CD14-positive monocyte (primary cell): Measurements from ENCODE around the gene SRPRB. TPM values are rescaled to one million over a fixed set of nuclear protein-coding genes. Genes with fewer than 3 reads are reported as not detected.
"Not testable (repeated sequence)": the region's sequence is repeated elsewhere in the genome, so short reads cannot be mapped to it uniquely, and the experiment has no call there.

Source experiments
- DNase-seq, 3 donors: peaks; one replicate each; pipeline ENCODE4 v3.0.0-alpha.2; 2011 to 2022
- H2AFZ ChIP-seq: 2 replicates; pipeline ENCODE4 v1.6.0; 2012; ENCODE audit warnings: mild to moderate bottlenecking, low read depth, low read length, inconsistent platforms; ENCODE audit not compliant: insufficient read depth, poor library complexity, severe bottlenecking
- H3K27ac ChIP-seq, 2 donors: 1 replicate in 1 of 2; 2 replicates in 1 of 2; pipeline ENCODE4 v1.5.1; 2012 to 2013; ENCODE audit warnings: low read length in 2 of 2, control low read depth in 1 of 2, inconsistent platforms in 1 of 2, low read depth in 1 of 2, mild to moderate bottlenecking in 1 of 2
- H3K27me3 ChIP-seq, 2 donors: one replicate each; pipeline versions ENCODE4 v1.6.0 to v1.6.1; 2011 to 2013; ENCODE audit warnings: low read length in 2 of 2; ENCODE audit not compliant: control insufficient read depth in 2 of 2, insufficient read depth in 2 of 2
- H3K36me3 ChIP-seq, 2 donors: replicated peaks in 1 of 2; 1 replicate in 1 of 2; 2 replicates in 1 of 2; pipeline versions ENCODE4 v1.5.1 to v1.6.1; 2012 to 2013; ENCODE audit warnings: low read length in 2 of 2, control low read depth in 1 of 2, inconsistent platforms in 1 of 2, mild to moderate bottlenecking in 1 of 2; ENCODE audit not compliant: insufficient read depth in 2 of 2, control insufficient read depth in 1 of 2
- H3K4me1 ChIP-seq, 2 donors: 1 replicate in 1 of 2; 2 replicates in 1 of 2; pipeline versions ENCODE4 v1.5.1 to v1.6.1; 2012 to 2013; ENCODE audit warnings: low read length in 2 of 2, control low read depth in 1 of 2, inconsistent platforms in 1 of 2, mild to moderate bottlenecking in 1 of 2, moderate library complexity in 1 of 2; ENCODE audit not compliant: insufficient read depth in 2 of 2, control insufficient read depth in 1 of 2
- H3K4me2 ChIP-seq: replicated peaks from 2 replicates; pipeline ENCODE3; 2012; ENCODE audit warnings: low read length, moderate library complexity, mild to moderate bottlenecking; ENCODE audit not compliant: poor library complexity, severe bottlenecking; ENCODE audit errors: extremely low read depth
- H3K4me3 ChIP-seq, 3 experiments: fragments of 200-600 bp in 1 of 3; sonication (generic) in 1 of 3; replicated peaks in 1 of 3; 1 replicate in 2 of 3; 2 replicates in 1 of 3; pipeline ENCODE4 v1.5.1; 2011 to 2013; ENCODE audit warnings: low read length in 3 of 3, mild to moderate bottlenecking in 3 of 3, control low read depth in 2 of 3, low read depth in 2 of 3, inconsistent platforms in 1 of 3, moderate library complexity in 1 of 3
- H3K79me2 ChIP-seq: 2 replicates; pipeline ENCODE4 v1.6.0; 2012; ENCODE audit warnings: mild to moderate bottlenecking, control low read depth, inconsistent platforms, low read length, moderate library complexity; ENCODE audit not compliant: insufficient read depth
- H3K9ac ChIP-seq: 2 replicates; pipeline ENCODE4 v1.6.0; 2017; ENCODE audit warnings: low read length, mild to moderate bottlenecking; ENCODE audit not compliant: insufficient read depth, poor library complexity, severe bottlenecking
- H3K9me3 ChIP-seq, 2 donors: replicated peaks in 1 of 2; 1 replicate in 1 of 2; 2 replicates in 1 of 2; pipeline versions ENCODE4 v1.5.1 to v1.6.1; 2012 to 2013; ENCODE audit warnings: low read length in 2 of 2, control low read depth in 1 of 2; ENCODE audit not compliant: control insufficient read depth in 1 of 2, insufficient read depth in 1 of 2
- H4K20me1 ChIP-seq: 2 replicates; pipeline ENCODE4 v1.6.0; 2012; ENCODE audit warnings: mild to moderate bottlenecking, low read length, control low read depth, moderate library complexity; ENCODE audit not compliant: insufficient read depth
- H3K27ac Mint-ChIP-seq, 7 donors: one replicate each; pipeline ENCODE4 v1.8.0; 2020; ENCODE audit warnings: mild to moderate bottlenecking in 7 of 7, mixed read lengths in 7 of 7, moderate library complexity in 6 of 7, inconsistent platforms in 2 of 7
- H3K27me3 Mint-ChIP-seq, 3 donors: one replicate each; pipeline ENCODE4 v1.8.0; 2021 to 2022; ENCODE audit warnings: low read depth in 3 of 3, mild to moderate bottlenecking in 3 of 3, mixed read lengths in 3 of 3, moderate library complexity in 3 of 3, inconsistent platforms in 1 of 3
- H3K36me3 Mint-ChIP-seq, 2 donors: one replicate each; pipeline ENCODE4 v1.8.0; 2020; ENCODE audit warnings: mixed read lengths in 2 of 2, inconsistent platforms in 1 of 2, mild to moderate bottlenecking in 1 of 2
- H3K4me1 Mint-ChIP-seq: one replicate; pipeline ENCODE4 v1.8.0; 2020; ENCODE audit warnings: mild to moderate bottlenecking, mixed read lengths
- H3K4me3 Mint-ChIP-seq, 2 donors: one replicate each; pipeline ENCODE4 v1.8.0; 2020; ENCODE audit warnings: mild to moderate bottlenecking in 2 of 2, mixed read lengths in 2 of 2, moderate library complexity in 1 of 2
- H3K9me3 Mint-ChIP-seq, 7 donors: one replicate each; pipeline ENCODE4 v1.8.0; 2020 to 2022; ENCODE audit warnings: mixed read lengths in 7 of 7, mild to moderate bottlenecking in 6 of 7, moderate library complexity in 6 of 7, inconsistent platforms in 2 of 7
- WGBS: methylation state at CpG from one replicate; pipeline ENCODE4 v1.1.5; 2013; ENCODE audit warnings: missing lambda C conversion rate; ENCODE audit not compliant: insufficient coverage; 5-methylcytosine and 5-hydroxymethylcytosine counted together
- intact Hi-C, 2 donors: fragments of 100-400 bp; cut with micrococcal nuclease; formaldehyde crosslinking; loops; one replicate each; pipeline versions ENCODE4 v1.15.0 to v1.15.1; 2023
- polyA plus RNA-seq, 3 donors: library from polyadenylated mRNA; depleted of rRNA in 1 of 3; unstranded in 2 of 3; stranded (reverse) in 1 of 3; fragments of 300-500 nt in 2 of 3; fragments of >200 nt in 1 of 3; fragmentation: Illumina TruSeq in 2 of 3; gene quantifications; 1 replicate in 2 of 3; 2 replicates in 1 of 3; pipeline ENCODE4 v1.2.3, GENCODE V29; 2012 to 2021
- TF ChIP-seq, protein P1 (sequence below): fragments of 200-600 bp; IDR thresholded peaks from one replicate; pipeline ENCODE4 v1.8.0; 2022; ENCODE audit warnings: antibody characterized with exemption, mild to moderate bottlenecking

Gene SRPRB
- polyA plus RNA-seq, 3 donors: 6.1 to 30.6 (median 29.9) TPM

DNA sequence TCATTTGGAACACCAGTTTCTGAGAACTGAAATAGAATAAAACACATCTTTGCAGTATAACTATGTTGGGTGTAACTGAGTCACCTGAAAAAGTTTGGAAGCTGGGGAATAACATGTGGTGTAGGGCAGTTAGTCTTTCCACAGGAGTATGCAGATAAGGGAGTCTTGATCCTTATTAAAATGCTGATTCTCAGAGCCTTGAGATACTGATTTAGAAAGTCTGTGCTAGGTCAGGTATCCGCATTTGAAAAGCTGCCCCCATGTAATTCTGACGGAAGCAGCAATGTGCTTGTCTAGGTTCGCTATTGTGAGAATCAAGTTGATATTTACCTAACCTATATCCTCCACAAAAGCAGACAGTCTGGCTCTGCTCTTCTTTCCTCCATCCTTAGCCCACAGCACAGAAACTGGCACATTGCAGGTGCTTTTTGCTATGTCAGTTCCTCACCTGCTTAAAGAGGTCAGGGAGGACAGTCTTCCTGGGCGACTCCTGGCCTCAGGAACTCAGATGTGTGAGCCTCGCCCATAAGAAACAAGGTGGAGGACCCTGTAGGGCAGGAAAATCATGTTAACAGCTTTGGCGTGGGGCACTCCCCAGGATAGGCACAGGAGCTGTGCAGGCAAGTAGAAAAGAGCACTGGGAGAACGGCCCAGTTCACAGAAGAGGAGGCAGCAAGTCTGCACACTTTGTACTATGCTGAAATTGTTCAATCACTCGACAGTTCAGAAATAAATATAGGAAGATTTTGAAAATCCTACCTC, 27.6 kb upstream of the SRPRB start:
- Histone ChIP-seq H3K27ac (no peak overlapping the region), H3K27me3 (no peaks in the 10 kb centered on the region), H3K79me2 (no peaks in the 10 kb centered on the region), H3K36me3 (no peaks in the 10 kb centered on the region), H3K4me2 (no peak overlapping the region), H3K4me3 (no peak overlapping the region), H4K20me1 (no peaks in the 10 kb centered on the region), H2AFZ (no peak overlapping the region), H3K9ac (no peak overlapping the region), H3K4me1 (no peaks in the 10 kb centered on the region), H3K9me3 (peaks cover 0 to 2% of the 10 kb centered on the region in 2 donors)
- H3K27me3 Mint-ChIP-seq: peaks cover 7 to 11% (median 10%) of the 10 kb centered on the region in 3 donors
- intact Hi-C loops: no loop called here
- TF ChIP-seq, protein P1, sequence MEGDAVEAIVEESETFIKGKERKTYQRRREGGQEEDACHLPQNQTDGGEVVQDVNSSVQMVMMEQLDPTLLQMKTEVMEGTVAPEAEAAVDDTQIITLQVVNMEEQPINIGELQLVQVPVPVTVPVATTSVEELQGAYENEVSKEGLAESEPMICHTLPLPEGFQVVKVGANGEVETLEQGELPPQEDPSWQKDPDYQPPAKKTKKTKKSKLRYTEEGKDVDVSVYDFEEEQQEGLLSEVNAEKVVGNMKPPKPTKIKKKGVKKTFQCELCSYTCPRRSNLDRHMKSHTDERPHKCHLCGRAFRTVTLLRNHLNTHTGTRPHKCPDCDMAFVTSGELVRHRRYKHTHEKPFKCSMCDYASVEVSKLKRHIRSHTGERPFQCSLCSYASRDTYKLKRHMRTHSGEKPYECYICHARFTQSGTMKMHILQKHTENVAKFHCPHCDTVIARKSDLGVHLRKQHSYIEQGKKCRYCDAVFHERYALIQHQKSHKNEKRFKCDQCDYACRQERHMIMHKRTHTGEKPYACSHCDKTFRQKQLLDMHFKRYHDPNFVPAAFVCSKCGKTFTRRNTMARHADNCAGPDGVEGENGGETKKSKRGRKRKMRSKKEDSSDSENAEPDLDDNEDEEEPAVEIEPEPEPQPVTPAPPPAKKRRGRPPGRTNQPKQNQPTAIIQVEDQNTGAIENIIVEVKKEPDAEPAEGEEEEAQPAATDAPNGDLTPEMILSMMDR: no peak
- DNase-seq: no peak
- 97% methylated on average over 4 of the region's 8 CpGs for WGBS
- H3K4me1 Mint-ChIP-seq: no peaks in the 10 kb centered on the region
- H3K36me3 Mint-ChIP-seq: no peaks in the 10 kb centered on the region
- H3K4me3 Mint-ChIP-seq: no peak overlapping the region
- H3K27ac Mint-ChIP-seq: no peak overlapping the region
- peaks cover 0 to 8% (median 5%) of the 10 kb centered on the region in 7 donors for H3K9me3 Mint-ChIP-seq

DNA sequence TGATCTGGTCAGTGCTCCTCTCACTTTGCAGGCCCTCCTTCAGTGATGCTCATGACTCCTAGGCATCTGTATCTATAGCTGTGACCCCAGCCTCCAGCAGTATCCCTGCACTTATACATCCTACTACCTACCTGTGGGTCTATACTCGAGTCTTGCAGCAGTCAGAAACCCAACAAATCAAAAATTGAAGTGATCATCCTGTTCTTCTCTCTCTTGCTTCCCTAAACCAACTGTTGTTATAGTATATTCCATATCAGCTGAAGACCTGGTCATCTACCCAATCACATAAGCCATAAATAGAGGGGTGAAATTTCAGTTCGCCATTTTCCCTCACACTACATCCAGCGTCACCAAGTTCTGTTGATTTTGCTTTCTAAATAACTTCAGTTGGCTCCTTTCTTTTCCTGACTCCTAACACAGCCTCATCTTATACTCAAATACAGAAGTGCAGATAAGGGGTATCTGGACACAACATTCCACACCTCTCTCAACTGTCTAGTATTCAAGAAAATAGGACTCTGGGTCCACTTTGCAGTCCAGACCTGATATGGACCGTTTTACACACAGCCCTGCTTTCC, 25.9 kb upstream of the SRPRB start:
- no peaks in the 10 kb centered on the region for H3K79me2 ChIP-seq
- peaks cover 0 to 9% of the 10 kb centered on the region in 2 donors for H3K9me3 ChIP-seq
- WGBS: 100% methylated on average over 1 of the region's 4 CpGs
- no peak overlapping the region for H3K4me2 ChIP-seq
- H3K9me3 Mint-ChIP-seq: peaks cover 0 to 13% (median 5%) of the 10 kb centered on the region in 7 donors
- H3K27ac Mint-ChIP-seq: no peak overlapping the region
- peaks cover 7 to 16% (median 12%) of the 10 kb centered on the region in 3 donors for H3K27me3 Mint-ChIP-seq
- no peak overlapping the region for H3K9ac ChIP-seq
- peaks cover 0 to 2% of the 10 kb centered on the region in 2 donors for H3K27me3 ChIP-seq
- H3K36me3 Mint-ChIP-seq: no peaks in the 10 kb centered on the region
- no peaks in the 10 kb centered on the region for H3K4me1 ChIP-seq
- H4K20me1 ChIP-seq: no peaks in the 10 kb centered on the region
- H3K4me3 Mint-ChIP-seq: no peak overlapping the region
- H3K4me3 ChIP-seq: no peak overlapping the region
- intact Hi-C loops: no loop called here
- H3K27ac ChIP-seq: no peak overlapping the region
- H2AFZ ChIP-seq: no peak overlapping the region
- H3K36me3 ChIP-seq: no peaks in the 10 kb centered on the region
- no peaks in the 10 kb centered on the region for H3K4me1 Mint-ChIP-seq
- TF ChIP-seq, protein P1: no peak
- no peak for DNase-seq

DNA sequence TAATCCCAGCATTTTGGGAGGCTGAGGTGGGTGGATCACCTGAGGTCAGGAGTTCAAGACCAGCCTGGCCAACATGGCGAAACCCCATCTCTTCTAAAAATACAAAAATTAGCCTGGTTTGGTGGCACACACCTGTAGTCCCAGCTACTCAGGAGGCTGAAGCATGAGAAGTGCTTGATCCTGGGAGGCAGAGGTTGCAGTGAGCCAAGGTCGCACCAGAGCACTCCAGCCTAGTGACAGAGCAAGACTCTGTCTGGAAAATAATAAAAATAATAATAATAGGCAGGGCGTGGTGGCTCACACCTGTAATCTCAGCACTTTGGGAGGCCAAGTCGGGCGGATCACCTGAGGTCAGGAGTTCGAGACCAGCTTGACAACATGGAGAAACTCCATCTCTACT, 24.9 kb upstream of the SRPRB start:
- H3K9me3 ChIP-seq, H3K36me3 Mint-ChIP-seq, DNase-seq, H3K4me3 Mint-ChIP-seq, H3K4me2 ChIP-seq, H2AFZ ChIP-seq, H3K4me3 ChIP-seq, intact Hi-C loops, H3K4me1 Mint-ChIP-seq, H3K9ac ChIP-seq, H3K27ac Mint-ChIP-seq, H3K79me2 ChIP-seq, H3K27ac ChIP-seq, H3K27me3 ChIP-seq, H4K20me1 ChIP-seq, H3K36me3 ChIP-seq, H3K4me1 ChIP-seq: not testable (repeated sequence)
- Mint-ChIP-seq H3K9me3 (peaks cover 0 to 13% (median 5%) of the 10 kb centered on the region in 7 donors), H3K27me3 (peaks cover 7 to 16% (median 12%) of the 10 kb centered on the region in 3 donors)
- no CpG with 5 or more reads among the region's 6 CpGs for WGBS
